ENCODE data around the gene ITGB6.

ITGB6 gene

GRCh38 chr2:160141912-160142311, 58.2 kb downstream of the ITGB6 start:
- H3K4me3 ChIP-seq (ENCODE audit: low read length) = no peak overlapping the region
- no peak overlapping the region for H3K9ac ChIP-seq (ENCODE audit: low read length)
- H3K36me3 ChIP-seq (ENCODE audit: control insufficient read depth, insufficient read depth, low read length) = no peaks in the 10 kb centered on the region
- no peaks in the 10 kb centered on the region for H3K27me3 ChIP-seq (ENCODE audit: control insufficient read depth, insufficient read depth, low read length)
- H3K9me3 ChIP-seq (ENCODE audit: control insufficient read depth, low read length) = no peaks in the 10 kb centered on the region
- peaks cover 5% of the 10 kb centered on the region for H3K4me1 ChIP-seq (ENCODE audit: control insufficient read depth, insufficient read depth, low read length)

DNA sequence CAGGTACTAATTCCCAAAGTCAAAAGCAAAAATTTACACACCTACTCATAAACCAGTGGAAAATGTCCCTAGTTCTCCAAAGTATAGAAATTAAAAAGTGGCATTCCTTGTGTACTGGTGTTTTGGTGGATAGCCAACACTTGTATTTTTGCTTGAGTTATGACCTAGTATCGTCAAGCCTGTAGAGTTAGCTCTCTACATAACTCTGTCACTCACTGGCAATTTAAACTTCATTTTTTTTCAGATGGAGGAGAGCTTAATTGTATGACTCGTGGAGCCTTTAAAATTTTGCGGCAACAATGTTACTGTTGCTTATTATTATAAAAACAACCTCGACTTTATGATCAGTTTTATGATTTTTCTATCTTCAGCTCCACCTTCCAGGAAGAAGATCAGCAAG, 58.7 kb downstream of the ITGB6 start:
- Histone ChIP-seq H3K9me3 (ENCODE audit: control insufficient read depth, low read length) (no peaks in the 10 kb centered on the region), H3K27me3 (ENCODE audit: control insufficient read depth, insufficient read depth, low read length) (no peaks in the 10 kb centered on the region), H3K9ac (ENCODE audit: low read length) (no peak overlapping the region), H3K4me1 (ENCODE audit: control insufficient read depth, insufficient read depth, low read length) (peaks cover 5% of the 10 kb centered on the region), H3K4me3 (ENCODE audit: low read length) (no peak overlapping the region), H3K36me3 (ENCODE audit: control insufficient read depth, insufficient read depth, low read length) (no peaks in the 10 kb centered on the region)

GRCh38 chr2:160140471-160140870, 59.6 kb downstream of the ITGB6 start:
- H3K9ac ChIP-seq (ENCODE audit: low read length) = no peak overlapping the region
- H3K9me3 ChIP-seq (ENCODE audit: control insufficient read depth, low read length) = no peaks in the 10 kb centered on the region
- no peaks in the 10 kb centered on the region for H3K36me3 ChIP-seq (ENCODE audit: control insufficient read depth, insufficient read depth, low read length)
- H3K27me3 ChIP-seq (ENCODE audit: control insufficient read depth, insufficient read depth, low read length) = no peaks in the 10 kb centered on the region
- H3K4me3 ChIP-seq (ENCODE audit: low read length) = no peak overlapping the region
- peaks cover 5% of the 10 kb centered on the region for H3K4me1 ChIP-seq (ENCODE audit: control insufficient read depth, insufficient read depth, low read length)

DNA sequence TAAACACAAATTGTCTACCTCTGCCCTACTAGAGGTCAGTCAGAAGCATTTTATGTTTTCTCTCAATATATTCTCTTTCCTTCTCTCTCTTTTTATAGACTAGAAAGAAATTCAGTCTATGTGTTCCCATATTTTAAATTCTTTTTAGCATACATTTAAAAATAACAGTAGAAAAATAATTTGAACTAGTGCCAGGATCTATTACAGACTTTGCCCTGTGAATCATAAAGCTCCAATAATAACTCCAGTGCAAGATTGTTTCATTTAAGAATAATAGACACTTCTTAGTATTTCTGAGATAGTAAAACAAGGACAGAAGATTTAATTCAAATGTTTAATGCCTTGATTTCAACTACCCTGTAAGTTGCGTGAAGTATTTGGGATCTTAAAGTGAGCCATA, 60.1 kb downstream of the ITGB6 start:
- no peaks in the 10 kb centered on the region for H3K9me3 ChIP-seq (ENCODE audit: control insufficient read depth, low read length)
- peaks cover 5% of the 10 kb centered on the region for H3K4me1 ChIP-seq (ENCODE audit: control insufficient read depth, insufficient read depth, low read length)
- no peak overlapping the region for H3K9ac ChIP-seq (ENCODE audit: low read length)
- no peak overlapping the region for H3K4me3 ChIP-seq (ENCODE audit: low read length)
- H3K36me3 ChIP-seq (ENCODE audit: control insufficient read depth, insufficient read depth, low read length) = no peaks in the 10 kb centered on the region
- no peaks in the 10 kb centered on the region for H3K27me3 ChIP-seq (ENCODE audit: control insufficient read depth, insufficient read depth, low read length)

- Histone ChIP-seq H3K9ac (ENCODE audit: low read length) (no peak overlapping the region), H3K9me3 (ENCODE audit: control insufficient read depth, low read length) (no peaks in the 10 kb centered on the region), H3K4me3 (ENCODE audit: low read length) (no peak overlapping the region), H3K36me3 (ENCODE audit: control insufficient read depth, insufficient read depth, low read length) (no peaks in the 10 kb centered on the region), H3K27me3 (ENCODE audit: control insufficient read depth, insufficient read depth, low read length) (no peaks in the 10 kb centered on the region), H3K4me1 (ENCODE audit: control insufficient read depth, insufficient read depth, low read length) (peaks cover 5% of the 10 kb centered on the region)
These were observed 60.7 kb downstream of the ITGB6 start for GRCh38 chr2:160139350-160139749.

DNA sequence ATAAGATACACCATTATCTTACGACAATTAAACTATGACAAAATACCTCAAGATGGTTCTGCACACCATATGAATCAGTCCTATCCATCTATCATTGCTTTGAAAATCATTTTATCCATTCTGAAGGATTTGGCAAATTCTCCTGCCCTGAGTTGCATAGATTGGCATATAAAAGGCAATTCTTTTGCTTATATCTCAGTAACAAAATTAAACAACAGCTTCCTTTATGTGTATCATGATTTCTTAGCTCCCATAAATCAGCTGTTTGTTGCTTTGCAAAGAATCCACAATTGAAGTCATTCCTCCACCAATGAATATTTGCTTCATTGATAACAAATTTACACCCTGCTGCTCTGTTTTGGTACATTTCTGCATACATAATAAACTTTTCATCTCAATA, 61.7 kb downstream of the ITGB6 start:
- Histone ChIP-seq H3K4me3 (ENCODE audit: low read length) (no peak overlapping the region), H3K36me3 (ENCODE audit: control insufficient read depth, insufficient read depth, low read length) (no peaks in the 10 kb centered on the region), H3K27me3 (ENCODE audit: control insufficient read depth, insufficient read depth, low read length) (no peaks in the 10 kb centered on the region), H3K9ac (ENCODE audit: low read length) (no peak overlapping the region), H3K4me1 (ENCODE audit: control insufficient read depth, insufficient read depth, low read length) (peaks cover 5% of the 10 kb centered on the region), H3K9me3 (ENCODE audit: control insufficient read depth, low read length) (no peaks in the 10 kb centered on the region)

GRCh38 chr2:160137464-160137863, 62.6 kb downstream of the ITGB6 start:
- no peaks in the 10 kb centered on the region for H3K9me3 ChIP-seq (ENCODE audit: control insufficient read depth, low read length)
- H3K27me3 ChIP-seq (ENCODE audit: control insufficient read depth, insufficient read depth, low read length) = no peaks in the 10 kb centered on the region
- no peak overlapping the region for H3K9ac ChIP-seq (ENCODE audit: low read length)
- H3K4me3 ChIP-seq (ENCODE audit: low read length) = no peak overlapping the region
- peaks cover 5% of the 10 kb centered on the region for H3K4me1 ChIP-seq (ENCODE audit: control insufficient read depth, insufficient read depth, low read length)
- no peaks in the 10 kb centered on the region for H3K36me3 ChIP-seq (ENCODE audit: control insufficient read depth, insufficient read depth, low read length)

GRCh38 chr2:160132761-160133160, 67.3 kb downstream of the ITGB6 start:
- Histone ChIP-seq H3K4me1 (ENCODE audit: control insufficient read depth, insufficient read depth, low read length) (no peaks in the 10 kb centered on the region), H3K36me3 (ENCODE audit: control insufficient read depth, insufficient read depth, low read length) (no peaks in the 10 kb centered on the region), H3K27me3 (ENCODE audit: control insufficient read depth, insufficient read depth, low read length) (no peaks in the 10 kb centered on the region), H3K9me3 (ENCODE audit: control insufficient read depth, low read length) (no peaks in the 10 kb centered on the region), H3K9ac (ENCODE audit: low read length) (no peak overlapping the region), H3K4me3 (ENCODE audit: low read length) (no peak overlapping the region)

DNA sequence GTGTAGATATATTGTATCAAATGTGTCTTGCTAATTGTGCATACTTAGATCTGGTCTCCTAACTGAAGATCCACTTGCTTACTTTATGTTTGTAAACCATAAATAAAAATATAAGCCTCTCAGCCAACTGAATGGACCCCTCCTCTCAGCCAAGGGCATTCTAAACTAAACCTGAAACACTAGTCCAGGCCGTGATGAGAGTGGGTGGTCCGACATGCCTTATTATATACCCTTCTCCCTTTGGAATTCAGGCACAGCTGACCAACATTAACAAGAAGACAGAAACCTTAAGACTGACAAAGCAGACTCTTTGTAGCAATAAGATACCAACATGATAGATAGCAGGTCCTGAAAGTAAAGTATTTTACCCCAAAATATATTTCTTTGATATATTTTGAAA, 73.3 kb downstream of the ITGB6 start:
- Histone ChIP-seq H3K9me3 (ENCODE audit: control insufficient read depth, low read length) (no peaks in the 10 kb centered on the region), H3K9ac (ENCODE audit: low read length) (no peak overlapping the region), H3K36me3 (ENCODE audit: control insufficient read depth, insufficient read depth, low read length) (no peaks in the 10 kb centered on the region), H3K27me3 (ENCODE audit: control insufficient read depth, insufficient read depth, low read length) (no peaks in the 10 kb centered on the region), H3K4me1 (ENCODE audit: control insufficient read depth, insufficient read depth, low read length) (no peaks in the 10 kb centered on the region), H3K4me3 (ENCODE audit: low read length) (no peak overlapping the region)

DNA sequence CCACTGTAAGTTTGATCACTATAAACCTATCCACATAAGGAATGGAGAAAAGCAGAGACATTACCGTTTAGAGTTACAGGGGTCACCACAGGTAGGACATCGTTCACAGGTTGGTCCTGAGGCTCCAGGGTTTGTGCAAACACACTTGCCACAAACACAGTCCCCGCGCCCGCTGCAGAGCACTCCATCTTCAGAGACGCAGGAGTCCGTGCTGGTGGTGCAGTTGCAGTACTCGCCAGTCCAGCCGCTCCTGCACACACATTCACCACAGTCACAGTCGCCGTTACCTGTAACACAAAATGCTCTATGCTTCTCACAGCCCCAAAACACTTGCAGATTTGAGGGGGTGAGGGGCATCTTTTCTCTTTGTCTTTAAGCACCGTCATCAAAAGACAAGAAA, 73.8 kb downstream of the ITGB6 start:
- Histone ChIP-seq H3K36me3 (ENCODE audit: control insufficient read depth, insufficient read depth, low read length) (no peaks in the 10 kb centered on the region), H3K4me3 (ENCODE audit: low read length) (no peak overlapping the region), H3K9ac (ENCODE audit: low read length) (no peak overlapping the region), H3K4me1 (ENCODE audit: control insufficient read depth, insufficient read depth, low read length) (no peaks in the 10 kb centered on the region), H3K9me3 (ENCODE audit: control insufficient read depth, low read length) (no peaks in the 10 kb centered on the region), H3K27me3 (ENCODE audit: control insufficient read depth, insufficient read depth, low read length) (no peaks in the 10 kb centered on the region)

DNA sequence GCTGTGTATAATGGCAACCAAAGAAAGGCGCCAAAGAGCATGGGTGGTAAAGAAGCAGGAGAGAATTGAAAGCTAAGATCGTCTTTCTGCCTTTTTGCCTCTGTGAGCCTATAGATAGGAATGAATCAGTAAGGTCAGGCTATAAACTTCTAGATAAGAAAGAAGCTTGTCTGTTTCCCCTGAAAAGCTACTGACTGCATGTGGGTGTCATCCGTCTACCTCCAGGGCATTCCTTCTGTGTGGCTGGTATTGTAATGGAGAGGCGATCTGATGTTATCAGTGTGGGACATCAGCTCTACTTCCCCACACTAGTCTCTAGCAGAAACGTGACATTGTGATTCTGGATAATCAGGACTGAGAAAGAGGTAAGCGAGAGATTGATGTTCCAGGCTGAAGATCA, 74.2 kb downstream of the ITGB6 start:
- Histone ChIP-seq H3K4me1 (ENCODE audit: control insufficient read depth, insufficient read depth, low read length) (no peaks in the 10 kb centered on the region), H3K36me3 (ENCODE audit: control insufficient read depth, insufficient read depth, low read length) (no peaks in the 10 kb centered on the region), H3K27me3 (ENCODE audit: control insufficient read depth, insufficient read depth, low read length) (no peaks in the 10 kb centered on the region), H3K9me3 (ENCODE audit: control insufficient read depth, low read length) (no peaks in the 10 kb centered on the region), H3K9ac (ENCODE audit: low read length) (no peak overlapping the region), H3K4me3 (ENCODE audit: low read length) (no peak overlapping the region)

- Histone ChIP-seq H3K9ac (ENCODE audit: low read length) (no peak overlapping the region), H3K9me3 (ENCODE audit: control insufficient read depth, low read length) (no peaks in the 10 kb centered on the region), H3K4me3 (ENCODE audit: low read length) (no peak overlapping the region), H3K27me3 (ENCODE audit: control insufficient read depth, insufficient read depth, low read length) (no peaks in the 10 kb centered on the region), H3K4me1 (ENCODE audit: control insufficient read depth, insufficient read depth, low read length) (no peaks in the 10 kb centered on the region), H3K36me3 (ENCODE audit: control insufficient read depth, insufficient read depth, low read length) (no peaks in the 10 kb centered on the region)
These were observed 74.7 kb downstream of the ITGB6 start for GRCh38 chr2:160125366-160125765.

GRCh38 chr2:160124571-160124970, 75.5 kb downstream of the ITGB6 start:
- H3K27me3 ChIP-seq (ENCODE audit: control insufficient read depth, insufficient read depth, low read length) = no peaks in the 10 kb centered on the region
- H3K9ac ChIP-seq (ENCODE audit: low read length) = no peak overlapping the region
- no peaks in the 10 kb centered on the region for H3K36me3 ChIP-seq (ENCODE audit: control insufficient read depth, insufficient read depth, low read length)

More at GRCh38 chr2:160124571-160124970, 75.5 kb downstream of the ITGB6 start:
- Histone ChIP-seq H3K9me3 (ENCODE audit: control insufficient read depth, low read length) (no peaks in the 10 kb centered on the region), H3K4me1 (ENCODE audit: control insufficient read depth, insufficient read depth, low read length) (no peaks in the 10 kb centered on the region), H3K4me3 (ENCODE audit: low read length) (no peak overlapping the region)

Data from mucosa of stomach (tissue), 1 donor.